Hepatocyte (in vitro differentiated cells): Measurements from ENCODE around the gene WNT1. TPM values are rescaled to one million over a fixed set of nuclear protein-coding genes. Genes with fewer than 3 reads are reported as not detected.

ENCODE experiments used
- DNase-seq: peaks from one replicate; pipeline ENCODE4 v3.0.0-alpha.2; 2016; ENCODE audit warnings: low spot score
- H2AFZ ChIP-seq: fragments of 200-600 bp; sonication (generic); 2 replicates; pipeline ENCODE4 v1.6.0; 2016; ENCODE audit warnings: antibody characterized with exemption, mild to moderate bottlenecking
- H3K27ac ChIP-seq: fragments of 200-600 bp; sonication (generic); 2 replicates; pipeline ENCODE4 v1.5.1; 2016; ENCODE audit warnings: mild to moderate bottlenecking
- H3K27me3 ChIP-seq: fragments of 200-600 bp; sonication (generic); 2 replicates; pipeline ENCODE4 v1.6.1; 2016
- H3K36me3 ChIP-seq: fragments of 200-600 bp; sonication (generic); replicated peaks from 2 replicates; pipeline ENCODE4 v1.5.1; 2016; ENCODE audit warnings: low read depth; ENCODE audit not compliant: insufficient read depth
- H3K4me1 ChIP-seq: fragments of 200-600 bp; sonication (generic); 2 replicates; pipeline ENCODE4 v1.5.1; 2016; ENCODE audit warnings: mild to moderate bottlenecking, moderate library complexity; ENCODE audit not compliant: insufficient read depth
- H3K4me2 ChIP-seq: fragments of 200-600 bp; sonication (generic); 2 replicates; pipeline ENCODE4 v1.6.0; 2016
- H3K4me3 ChIP-seq: fragments of 200-600 bp; sonication (generic); 2 replicates; pipeline ENCODE4 v1.5.1; 2016; ENCODE audit warnings: mild to moderate bottlenecking
- H3K79me2 ChIP-seq: fragments of 200-600 bp; sonication (generic); 2 replicates; pipeline ENCODE4 v1.6.0; 2017; ENCODE audit warnings: mild to moderate bottlenecking
- H3K9me2 ChIP-seq: fragments of 200-600 bp; sonication (generic); replicated peaks from 2 replicates; pipeline ENCODE4 v1.6.0; 2017; ENCODE audit warnings: mild to moderate bottlenecking; ENCODE audit not compliant: insufficient read depth
- H3K9me3 ChIP-seq: fragments of 200-600 bp; sonication (generic); 2 replicates; pipeline ENCODE4 v1.5.1; 2016; ENCODE audit warnings: low read depth, mild to moderate bottlenecking
- H4K20me1 ChIP-seq: fragments of 200-600 bp; sonication (generic); 2 replicates; pipeline ENCODE4 v1.6.0; 2016; ENCODE audit warnings: mild to moderate bottlenecking; ENCODE audit not compliant: insufficient read depth, poor library complexity, severe bottlenecking
- CTCF ChIP-seq: fragments of 200-600 bp; sonication (generic); IDR thresholded peaks from 2 replicates; pipeline ENCODE4 v1.5.1; 2016; ENCODE audit warnings: antibody characterized with exemption, mild to moderate bottlenecking; ENCODE audit not compliant: poor library complexity
- EZH2 ChIP-seq: fragments of 200-600 bp; sonication (generic); IDR thresholded peaks from 2 replicates; pipeline ENCODE4 v1.6.1; 2016; ENCODE audit warnings: antibody characterized with exemption, mild to moderate bottlenecking, borderline replicate concordance
- EZH2phosphoT487 ChIP-seq: fragments of 200-600 bp; sonication (generic); IDR thresholded peaks from one replicate; pipeline ENCODE4 v1.6.1; 2018; ENCODE audit warnings: antibody characterized with exemption, mild to moderate bottlenecking, low read depth, moderate library complexity; ENCODE audit not compliant: unreplicated experiment, severe bottlenecking
- WGBS: methylation state at CpG from one replicate; pipeline ENCODE4 v1.1.6; 2016; ENCODE audit warnings: low lambda C conversion rate; ENCODE audit errors: missing lambda C conversion rate; 5-methylcytosine and 5-hydroxymethylcytosine counted together
- polyA plus RNA-seq: library from polyadenylated mRNA; unstranded; fragments of >200 nt; fragmentation: Nextera tagmentation; extraction: Ambion mirVana; gene quantifications from 2 replicates; pipeline ENCODE4 v1.2.1, GENCODE V29; 2016
- total RNA-seq: library from RNA; depleted of rRNA; stranded (reverse); fragments of >200 nt; gene quantifications from 2 replicates; pipeline ENCODE4 v1.2.3, GENCODE V29; 2014

WNT1 gene
- total and polyA plus RNA-seq, 2 experiments from 2014 or later, result not detected

- Histone ChIP-seq H2AFZ (peak within 1 kb of the TSS; percentile 63), H3K9me3 (no peaks in the 10 kb centered on the region), H3K36me3 (no peaks in the 10 kb centered on the region), H3K4me2 (peak within 1 kb of the TSS; percentile 87), H4K20me1 (no peaks in the 10 kb centered on the region), H3K9me2 (no peaks in the 10 kb centered on the region), H3K27me3 (no peaks in the 10 kb centered on the region), H3K79me2 (peaks cover 20% of the 10 kb centered on the region), H3K27ac (peak within 1 kb of the TSS; percentile 98), H3K4me3 (peak within 1 kb of the TSS; percentile 47), H3K4me1 (peaks cover 16% of the 10 kb centered on the region)
- no peak for TF ChIP-seq EZH2
- no peak for TF ChIP-seq EZH2phosphoT487
- peak; percentile 60 for TF ChIP-seq CTCF
- DNase-seq, result peak; percentile 99
- WGBS, result under 1% methylated on average over 52 of the region's 59 CpGs
Measured at GRCh38 chr12:49018261-49019119, 40.4 kb downstream of the WNT1 start, which contains the start of gene PRKAG1. TSS of gene PRKAG1 (minus strand) at chr12:49018776. CDS start at chr12:49018740, 36 bp downstream.

GRCh38 chr12:49019120-49019430 is 41.0 kb downstream of the WNT1 start:
- no peaks in the 10 kb centered on the region for H3K36me3 ChIP-seq
- no peak for TF ChIP-seq EZH2
- H3K9me2 ChIP-seq, result no peaks in the 10 kb centered on the region
- no peaks in the 10 kb centered on the region for H4K20me1 ChIP-seq
- H3K4me3 ChIP-seq, result peak overlapping the region; percentile 1
- peak overlapping the region; percentile 47 for H2AFZ ChIP-seq
- H3K27ac ChIP-seq, result peak overlapping the region; percentile 98
- peaks cover 16% of the 10 kb centered on the region for H3K4me1 ChIP-seq
- WGBS, result 6% methylated on average over 8 of the region's 8 CpGs
- no peaks in the 10 kb centered on the region for H3K9me3 ChIP-seq
- H3K27me3 ChIP-seq, result no peaks in the 10 kb centered on the region
- DNase-seq, result no peak
- H3K4me2 ChIP-seq, result peak overlapping the region; percentile 72
- peaks cover 20% of the 10 kb centered on the region for H3K79me2 ChIP-seq

DNA sequence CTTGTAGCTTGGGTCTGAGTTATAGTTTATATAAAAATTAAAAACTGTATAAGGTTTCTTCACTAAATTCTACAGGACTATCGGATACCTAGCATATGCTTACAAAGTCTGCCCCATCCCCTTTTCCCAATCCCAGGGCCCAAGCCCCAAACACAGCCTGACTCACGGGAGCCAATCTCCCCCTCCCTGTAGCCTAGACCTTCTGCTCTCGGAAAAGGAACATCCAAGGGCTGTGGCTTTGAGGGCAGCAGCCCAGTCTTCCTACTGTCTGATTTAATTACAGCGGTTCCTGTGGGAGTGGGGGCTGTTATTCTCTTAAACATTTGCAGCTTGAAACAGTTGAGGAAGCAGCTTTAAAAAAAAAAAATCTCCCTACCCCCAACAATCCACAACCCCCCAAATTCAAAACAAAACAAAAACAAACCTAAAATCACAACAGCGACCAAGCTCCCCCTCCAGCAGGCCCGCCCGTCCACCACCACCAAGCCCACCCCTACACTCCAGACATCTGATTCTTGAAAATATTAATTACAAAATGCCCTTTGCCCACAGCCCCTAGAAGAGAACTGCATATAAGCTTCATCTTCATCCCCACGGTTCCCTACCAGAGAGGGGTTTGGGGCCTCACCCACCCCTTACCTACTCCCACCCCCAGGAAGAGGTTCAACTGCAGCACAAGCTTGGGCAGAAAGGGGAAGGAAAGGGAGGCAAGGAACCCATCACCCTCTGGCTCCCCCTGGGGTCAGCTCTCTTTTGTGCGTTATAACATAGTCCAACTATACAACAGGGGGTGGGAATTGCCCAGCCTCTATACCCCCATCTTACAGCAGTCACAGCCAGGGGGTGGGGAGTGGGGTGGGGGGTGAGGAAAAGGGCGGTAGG is 41.6 kb downstream of the WNT1 start:
- Histone ChIP-seq H3K79me2 (peaks cover 20% of the 10 kb centered on the region), H3K36me3 (no peaks in the 10 kb centered on the region), H3K27me3 (no peaks in the 10 kb centered on the region), H2AFZ (peak overlapping the region; percentile 47), H3K4me2 (peak overlapping the region; percentile 72), H3K9me3 (no peaks in the 10 kb centered on the region), H4K20me1 (no peaks in the 10 kb centered on the region), H3K4me3 (no peak overlapping the region), H3K27ac (peak overlapping the region; percentile 98), H3K9me2 (no peaks in the 10 kb centered on the region), H3K4me1 (peaks cover 16% of the 10 kb centered on the region)
- WGBS, result 74% methylated on average over 10 of the region's 10 CpGs
- peak; percentile 27 for TF ChIP-seq CTCF
- TF ChIP-seq EZH2, result no peak
- DNase-seq, result peak; percentile 47

- Histone ChIP-seq H3K4me2 (no peak overlapping the region), H3K27ac (no peak overlapping the region), H3K4me1 (peaks cover 16% of the 10 kb centered on the region), H3K4me3 (no peak overlapping the region), H3K27me3 (no peaks in the 10 kb centered on the region), H3K36me3 (no peaks in the 10 kb centered on the region), H2AFZ (no peak overlapping the region), H3K9me3 (no peaks in the 10 kb centered on the region), H3K79me2 (peaks cover 16% of the 10 kb centered on the region), H4K20me1 (no peaks in the 10 kb centered on the region), H3K9me2 (no peaks in the 10 kb centered on the region)
- TF ChIP-seq CTCF (no peak), EZH2phosphoT487 (no peak), EZH2 (no peak)
- WGBS, result 88% methylated on average over 4 of the region's 6 CpGs
- DNase-seq, result no peak
Measured at GRCh38 chr12:49020441-49020840, 42.3 kb downstream of the WNT1 start.
